ENCODE data around the gene ARL4C.

Gene ARL4C, protein sequence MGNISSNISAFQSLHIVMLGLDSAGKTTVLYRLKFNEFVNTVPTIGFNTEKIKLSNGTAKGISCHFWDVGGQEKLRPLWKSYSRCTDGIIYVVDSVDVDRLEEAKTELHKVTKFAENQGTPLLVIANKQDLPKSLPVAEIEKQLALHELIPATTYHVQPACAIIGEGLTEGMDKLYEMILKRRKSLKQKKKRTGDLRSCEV

DNA sequence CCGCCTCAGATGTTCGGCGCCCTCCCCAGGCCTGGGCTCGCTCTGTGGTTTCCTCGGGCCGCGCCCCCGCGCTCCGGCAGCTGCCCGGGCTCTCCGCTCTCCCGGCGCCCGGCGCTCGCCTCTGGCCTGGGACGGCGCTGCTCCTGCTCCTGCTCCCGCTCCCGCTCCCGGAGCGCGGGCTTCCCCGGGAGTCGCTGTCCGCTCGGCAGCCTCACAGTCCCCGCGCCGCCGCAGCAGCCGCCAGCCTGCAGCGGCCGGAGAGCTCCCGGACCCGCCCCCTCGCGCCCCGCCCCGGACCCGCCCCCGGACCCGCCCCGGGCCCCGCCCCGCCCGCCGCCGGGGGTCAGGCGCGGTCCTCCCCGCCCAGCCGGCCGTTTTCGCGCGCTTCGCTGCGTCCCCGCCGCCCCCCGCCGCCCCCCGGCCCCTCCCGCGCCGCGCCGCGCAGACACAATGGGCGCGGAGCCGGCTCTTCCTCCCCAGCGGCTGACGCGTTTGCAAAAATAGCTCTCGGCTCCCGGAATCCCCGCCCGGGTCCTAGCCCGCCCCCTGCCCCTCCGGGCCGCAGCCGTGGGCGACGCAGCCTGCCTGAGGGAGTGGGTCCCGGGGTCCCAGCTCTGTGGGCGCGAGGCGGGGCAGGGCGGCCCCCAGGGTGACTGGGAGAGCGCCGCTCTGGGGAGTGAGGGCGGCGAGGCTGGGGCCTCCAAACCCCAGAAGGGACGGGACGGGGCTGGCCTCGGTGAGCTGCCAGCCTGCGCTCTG, at the start of gene ARL4C:
Gene ARL4C, minus strand, starts transcription at position 247 of the 759 bp plus-strand sequence. CDS start 495 bp downstream, outside the sequence.
- Mint-ChIP-seq H3K36me3 (ENCODE audit: low read depth) (peaks cover 46% of the 10 kb centered on the region), H3K4me3 (peak within 1 kb of the TSS; percentile 99), H3K4me1 (ENCODE audit: low read depth) (peaks cover 35% of the 10 kb centered on the region), H3K27me3 (ENCODE audit: low read depth) (peaks cover 8% of the 10 kb centered on the region), H3K9me3 (no peaks in the 10 kb centered on the region), H3K27ac (peak within 1 kb of the TSS; percentile 99)

DNA sequence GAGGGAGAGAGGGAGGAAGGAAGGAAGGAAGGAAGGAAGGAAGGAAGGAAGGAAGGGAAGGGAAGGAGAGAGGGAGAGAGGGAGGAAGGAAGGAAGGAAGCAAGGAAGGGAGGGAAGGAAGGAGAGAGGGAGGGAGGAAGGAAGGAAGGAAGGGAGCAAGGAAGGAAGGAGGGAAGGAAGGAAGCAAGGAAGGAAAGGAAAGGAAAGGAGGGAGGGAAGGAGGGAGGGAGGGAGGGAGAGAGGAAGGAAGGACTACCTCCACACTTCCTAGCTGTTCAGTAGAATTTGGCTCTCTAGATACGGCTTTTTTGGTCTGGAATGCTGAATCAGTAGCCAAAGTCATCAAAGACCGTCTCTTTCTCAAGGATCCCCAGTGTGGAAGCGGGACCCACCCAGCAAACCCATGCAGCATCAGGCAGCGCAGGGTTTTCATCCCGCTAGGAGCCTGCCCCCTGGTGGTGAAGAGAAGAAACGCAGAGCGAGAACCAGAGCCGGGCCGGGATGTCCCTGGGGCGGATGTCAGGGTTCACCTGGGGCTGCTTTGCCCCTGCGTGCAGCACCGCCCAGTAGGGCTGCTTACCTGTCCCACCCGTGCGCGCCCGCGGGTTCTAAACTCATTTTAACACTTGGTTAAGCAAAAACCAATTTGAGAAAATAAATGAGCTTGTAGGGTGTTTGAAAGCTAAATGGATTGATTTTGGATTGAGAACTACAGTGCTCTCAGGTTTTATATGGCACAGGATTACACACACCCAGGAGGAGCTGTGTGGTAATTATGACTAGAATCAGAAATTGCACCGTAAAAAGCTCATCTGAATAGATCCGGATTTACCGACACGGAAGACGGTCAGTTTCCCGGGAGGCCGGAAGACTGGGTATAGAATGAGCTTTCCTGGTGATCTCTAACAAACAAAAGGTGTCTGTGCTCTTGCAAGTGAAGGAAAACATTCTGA, 48.1 kb upstream of the ARL4C start:
- H3K27me3 Mint-ChIP-seq (ENCODE audit: low read depth), result peaks cover 27% of the 10 kb centered on the region
- H3K27ac Mint-ChIP-seq, result no peak overlapping the region
- H3K4me1 Mint-ChIP-seq (ENCODE audit: low read depth), result peaks cover 5% of the 10 kb centered on the region
- no peaks in the 10 kb centered on the region for H3K9me3 Mint-ChIP-seq
- H3K4me3 Mint-ChIP-seq, result no peak overlapping the region
- H3K36me3 Mint-ChIP-seq (ENCODE audit: low read depth), result no peaks in the 10 kb centered on the region

DNA sequence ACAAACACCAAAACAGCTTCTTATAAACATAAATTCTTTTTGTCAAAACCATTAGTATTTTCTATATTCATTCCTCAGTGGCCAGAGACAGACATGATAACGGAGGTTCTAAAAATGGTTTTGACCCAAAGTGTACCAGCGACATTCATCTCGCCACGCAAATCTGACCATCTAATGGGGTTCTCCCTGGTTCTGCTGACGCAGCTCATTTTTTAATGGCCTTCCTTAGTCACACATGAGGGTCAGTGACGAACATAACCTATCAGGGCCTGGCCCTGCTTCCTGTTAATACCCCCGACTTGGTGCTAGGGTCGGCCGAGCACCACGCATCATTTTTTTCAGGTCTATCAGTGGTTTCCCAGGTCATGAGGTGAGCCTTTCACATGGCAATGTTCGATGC, 45.9 kb upstream of the ARL4C start:
- no peaks in the 10 kb centered on the region for H3K36me3 Mint-ChIP-seq (ENCODE audit: low read depth)

DNA sequence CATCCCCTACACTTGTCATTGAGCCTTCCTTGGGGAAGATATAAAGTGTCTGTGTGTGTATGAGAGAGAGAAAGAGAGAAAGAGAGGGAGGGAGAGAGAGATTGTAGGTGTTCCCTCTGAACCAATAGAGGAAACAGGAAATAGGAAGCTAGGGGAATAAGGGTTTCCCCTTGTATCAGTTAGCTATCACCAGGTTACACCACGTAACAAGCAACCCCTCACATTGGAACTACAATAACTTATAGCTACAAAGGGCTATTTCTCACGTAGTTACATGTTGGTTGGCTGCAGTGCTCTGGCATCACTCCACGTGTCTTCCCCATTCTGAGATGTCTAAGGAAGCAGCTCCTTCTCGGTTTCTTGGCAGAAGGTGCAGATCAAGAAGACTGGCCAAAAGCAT, 41.0 kb upstream of the ARL4C start:
- H3K4me1 Mint-ChIP-seq (ENCODE audit: low read depth), result no peaks in the 10 kb centered on the region
- H3K27ac Mint-ChIP-seq, result no peak overlapping the region
- no peak overlapping the region for H3K4me3 Mint-ChIP-seq
- no peaks in the 10 kb centered on the region for H3K9me3 Mint-ChIP-seq
- H3K27me3 Mint-ChIP-seq (ENCODE audit: low read depth), result peaks cover 5% of the 10 kb centered on the region
- H3K36me3 Mint-ChIP-seq (ENCODE audit: low read depth), result no peaks in the 10 kb centered on the region

More for the DNA sequence above, 45.9 kb upstream of the ARL4C start:
- Mint-ChIP-seq H3K27ac (no peak overlapping the region), H3K9me3 (no peaks in the 10 kb centered on the region), H3K4me3 (no peak overlapping the region), H3K27me3 (ENCODE audit: low read depth) (peaks cover 22% of the 10 kb centered on the region), H3K4me1 (ENCODE audit: low read depth) (peaks cover 5% of the 10 kb centered on the region)

DNA sequence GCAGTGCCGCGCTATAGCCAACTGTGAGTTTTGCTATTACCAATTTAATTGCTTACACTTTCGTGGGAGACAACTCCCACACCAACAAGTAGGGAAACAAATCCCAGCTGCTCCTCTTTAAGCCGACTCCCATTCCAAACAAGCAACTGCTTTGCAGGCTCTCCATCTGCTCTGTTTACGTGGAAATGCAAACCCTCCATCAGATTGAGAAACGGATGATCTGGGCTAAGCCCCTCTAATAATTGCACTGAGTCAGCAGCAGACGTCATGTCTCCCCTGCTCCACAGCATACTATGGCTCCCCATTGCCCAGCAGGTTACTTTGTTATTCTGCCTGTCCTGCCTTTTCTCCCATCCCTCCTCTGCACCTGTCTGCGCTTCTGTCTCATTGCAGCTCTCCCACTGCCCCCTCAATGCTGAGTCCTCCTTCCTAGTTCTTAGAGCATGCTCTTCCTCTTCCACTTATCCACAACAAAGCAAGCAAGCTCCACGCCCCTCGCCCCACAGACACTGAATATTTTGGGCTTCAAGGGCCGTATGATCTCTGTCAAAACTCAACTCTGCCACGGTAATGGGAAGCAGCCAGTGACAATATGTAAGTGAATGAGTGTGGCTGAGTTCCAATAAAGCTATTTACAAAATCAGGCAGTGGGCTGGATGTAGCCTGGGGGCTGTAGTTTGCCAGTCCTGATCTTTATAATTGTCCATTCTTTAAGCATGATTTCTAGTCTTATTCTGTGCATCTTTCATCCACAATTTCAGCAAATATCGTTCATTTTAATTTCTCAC, 39.5 kb upstream of the ARL4C start:
- Mint-ChIP-seq H3K4me3 (no peak overlapping the region), H3K36me3 (ENCODE audit: low read depth) (no peaks in the 10 kb centered on the region), H3K27ac (no peak overlapping the region), H3K27me3 (ENCODE audit: low read depth) (peaks cover 10% of the 10 kb centered on the region), H3K9me3 (no peaks in the 10 kb centered on the region), H3K4me1 (ENCODE audit: low read depth) (no peaks in the 10 kb centered on the region)

DNA sequence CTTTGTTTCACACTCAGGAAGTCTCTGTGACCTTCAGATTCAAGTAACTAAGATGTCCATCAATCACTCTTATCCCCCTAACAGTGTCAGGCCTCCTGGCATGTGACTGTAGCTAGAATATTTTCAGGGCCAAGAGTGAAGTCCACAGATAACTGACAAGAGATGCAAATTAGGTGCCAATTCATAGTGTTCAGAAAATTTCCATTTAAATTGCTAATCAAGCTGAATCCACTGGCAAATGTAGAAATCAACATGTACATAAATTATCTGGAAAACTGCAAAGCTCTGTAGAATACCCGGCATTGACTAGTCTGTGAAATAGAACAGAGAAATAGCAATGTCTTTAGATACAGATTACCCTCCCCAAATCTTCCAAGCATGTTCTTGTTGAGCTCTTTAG, 38.6 kb upstream of the ARL4C start:
- Mint-ChIP-seq H3K27ac (no peak overlapping the region), H3K9me3 (no peaks in the 10 kb centered on the region), H3K27me3 (ENCODE audit: low read depth) (peaks cover 13% of the 10 kb centered on the region), H3K4me1 (ENCODE audit: low read depth) (no peaks in the 10 kb centered on the region), H3K4me3 (no peak overlapping the region), H3K36me3 (ENCODE audit: low read depth) (no peaks in the 10 kb centered on the region)

DNA sequence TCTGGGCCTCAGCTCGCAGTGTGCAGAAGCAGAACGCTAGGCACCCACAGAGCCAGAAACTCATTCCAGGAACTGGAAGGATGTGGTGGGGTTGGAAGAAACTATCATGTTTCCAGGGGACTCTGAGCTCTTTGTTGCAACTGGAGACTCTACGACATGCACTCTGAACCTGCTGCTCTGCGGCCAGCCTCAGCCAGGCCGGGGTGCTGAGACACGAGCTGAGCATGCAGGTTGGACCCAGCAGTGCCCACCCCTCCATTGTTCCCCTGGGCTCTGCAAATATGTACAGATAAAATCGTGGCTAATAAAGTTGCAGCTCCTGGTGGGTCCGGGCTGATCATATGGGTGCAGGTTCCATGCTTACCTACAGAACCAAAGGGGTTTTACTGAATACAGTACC, 37.6 kb upstream of the ARL4C start:
- Mint-ChIP-seq H3K9me3 (no peaks in the 10 kb centered on the region), H3K4me1 (ENCODE audit: low read depth) (no peaks in the 10 kb centered on the region), H3K27ac (no peak overlapping the region), H3K4me3 (no peak overlapping the region), H3K36me3 (ENCODE audit: low read depth) (no peaks in the 10 kb centered on the region), H3K27me3 (ENCODE audit: low read depth) (peaks cover 13% of the 10 kb centered on the region)

DNA sequence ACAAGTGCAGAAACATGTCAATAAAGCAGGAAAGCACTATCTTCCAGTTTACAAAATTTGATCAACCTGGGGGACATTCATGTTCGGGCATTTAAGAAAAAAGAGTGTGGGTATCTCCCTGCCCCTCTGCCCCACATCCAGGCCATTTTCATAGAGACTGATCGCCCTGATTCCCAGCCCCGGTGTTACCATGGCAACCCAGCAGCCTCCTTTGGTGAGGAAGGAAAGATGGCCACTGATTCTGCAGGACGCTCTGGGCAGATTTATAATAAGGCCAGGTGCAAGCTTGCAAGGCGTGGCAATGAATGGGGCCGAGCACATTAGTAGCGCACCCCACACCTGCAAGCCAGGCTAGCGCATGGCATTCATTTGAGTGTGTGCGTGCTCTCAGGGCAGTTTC, 36.7 kb upstream of the ARL4C start:
- Mint-ChIP-seq H3K27me3 (ENCODE audit: low read depth) (peaks cover 18% of the 10 kb centered on the region), H3K4me1 (ENCODE audit: low read depth) (no peaks in the 10 kb centered on the region), H3K9me3 (no peaks in the 10 kb centered on the region), H3K36me3 (ENCODE audit: low read depth) (no peaks in the 10 kb centered on the region), H3K27ac (no peak overlapping the region), H3K4me3 (no peak overlapping the region)

DNA sequence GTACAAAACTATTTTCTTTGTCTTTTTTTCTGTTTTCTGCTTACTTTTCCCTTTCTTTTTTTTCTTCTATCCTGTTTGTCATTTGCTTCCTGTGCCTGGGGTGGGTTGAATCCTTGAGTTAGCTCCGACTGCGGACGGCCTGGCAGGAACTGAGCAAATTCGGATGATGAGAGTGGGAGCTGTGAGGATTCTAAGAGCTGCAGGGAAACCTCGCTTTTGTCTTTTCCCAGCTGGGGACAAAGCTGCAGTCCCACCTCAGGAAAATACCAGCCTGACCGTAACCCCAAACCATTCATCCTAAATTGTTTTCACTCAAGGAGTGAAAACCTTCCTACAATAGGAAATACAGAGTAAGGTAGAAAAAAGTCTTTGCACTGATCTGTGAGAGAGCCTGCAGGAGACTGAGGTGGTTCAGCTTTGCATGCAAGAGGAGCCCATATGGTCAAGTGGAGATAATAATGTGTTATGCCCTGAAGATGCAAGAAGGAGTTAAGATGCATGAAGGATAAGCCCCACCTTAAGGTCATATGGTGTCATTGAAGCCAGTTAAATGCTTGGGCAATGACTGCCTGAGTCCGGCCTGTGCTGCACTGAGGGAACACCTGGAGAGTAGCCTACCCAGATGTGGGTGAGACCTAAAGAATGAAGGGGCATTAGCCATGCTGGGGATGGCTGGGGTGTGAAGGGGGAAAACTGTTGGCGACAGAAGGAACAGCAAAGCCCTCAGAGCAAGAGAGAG, 31.7 kb upstream of the ARL4C start:
- Mint-ChIP-seq H3K27me3 (ENCODE audit: low read depth) (peaks cover 24% of the 10 kb centered on the region), H3K9me3 (peaks cover 3% of the 10 kb centered on the region), H3K27ac (no peak overlapping the region), H3K4me3 (no peak overlapping the region), H3K36me3 (ENCODE audit: low read depth) (no peaks in the 10 kb centered on the region), H3K4me1 (ENCODE audit: low read depth) (no peaks in the 10 kb centered on the region)

DNA sequence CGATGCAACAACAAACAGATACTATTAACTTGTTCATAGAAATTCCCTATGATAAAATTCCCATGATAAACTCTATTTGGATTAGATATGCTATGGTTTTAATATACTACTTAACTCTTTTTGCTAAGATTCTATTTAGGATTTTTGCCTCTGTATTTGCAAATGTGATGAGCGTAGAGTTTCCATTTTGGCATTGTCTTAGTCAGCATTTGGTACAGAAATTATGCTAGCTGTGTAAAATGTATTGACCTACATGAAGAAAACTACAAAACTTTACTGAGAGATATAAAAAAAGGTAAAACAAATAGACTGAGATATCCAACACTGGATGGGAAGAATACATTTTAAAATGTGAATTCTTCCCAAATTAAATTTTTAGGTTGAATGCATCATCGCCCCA, 29.8 kb upstream of the ARL4C start:
- Mint-ChIP-seq H3K36me3 (ENCODE audit: low read depth) (no peaks in the 10 kb centered on the region), H3K4me1 (ENCODE audit: low read depth) (no peaks in the 10 kb centered on the region), H3K4me3 (no peak overlapping the region), H3K27ac (no peak overlapping the region), H3K27me3 (ENCODE audit: low read depth) (peaks cover 15% of the 10 kb centered on the region), H3K9me3 (peaks cover 3% of the 10 kb centered on the region)

DNA sequence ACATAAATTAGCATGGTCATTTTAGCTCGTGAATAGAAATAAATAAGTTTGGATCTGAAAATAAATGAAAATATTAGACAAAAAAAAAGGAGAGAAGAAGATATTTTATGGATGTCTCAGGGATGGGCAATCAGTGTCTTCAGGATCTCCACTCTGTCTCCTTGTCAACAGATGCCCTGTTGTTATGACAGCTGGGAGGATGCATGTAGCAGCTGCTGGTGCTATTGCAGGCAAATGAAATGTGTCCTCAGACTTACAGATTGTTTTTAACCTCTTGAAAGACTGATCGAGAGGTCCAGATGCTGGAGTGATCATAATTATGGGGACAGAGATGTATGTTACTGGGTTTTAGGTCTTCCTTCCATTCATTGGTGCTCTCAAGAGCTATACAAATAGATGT, 24.7 kb upstream of the ARL4C start:
- H3K4me1 Mint-ChIP-seq (ENCODE audit: low read depth), result no peaks in the 10 kb centered on the region
- H3K9me3 Mint-ChIP-seq, result peaks cover 2% of the 10 kb centered on the region
- no peak overlapping the region for H3K4me3 Mint-ChIP-seq
- peaks cover 6% of the 10 kb centered on the region for H3K27me3 Mint-ChIP-seq (ENCODE audit: low read depth)
- no peaks in the 10 kb centered on the region for H3K36me3 Mint-ChIP-seq (ENCODE audit: low read depth)
- no peak overlapping the region for H3K27ac Mint-ChIP-seq

DNA sequence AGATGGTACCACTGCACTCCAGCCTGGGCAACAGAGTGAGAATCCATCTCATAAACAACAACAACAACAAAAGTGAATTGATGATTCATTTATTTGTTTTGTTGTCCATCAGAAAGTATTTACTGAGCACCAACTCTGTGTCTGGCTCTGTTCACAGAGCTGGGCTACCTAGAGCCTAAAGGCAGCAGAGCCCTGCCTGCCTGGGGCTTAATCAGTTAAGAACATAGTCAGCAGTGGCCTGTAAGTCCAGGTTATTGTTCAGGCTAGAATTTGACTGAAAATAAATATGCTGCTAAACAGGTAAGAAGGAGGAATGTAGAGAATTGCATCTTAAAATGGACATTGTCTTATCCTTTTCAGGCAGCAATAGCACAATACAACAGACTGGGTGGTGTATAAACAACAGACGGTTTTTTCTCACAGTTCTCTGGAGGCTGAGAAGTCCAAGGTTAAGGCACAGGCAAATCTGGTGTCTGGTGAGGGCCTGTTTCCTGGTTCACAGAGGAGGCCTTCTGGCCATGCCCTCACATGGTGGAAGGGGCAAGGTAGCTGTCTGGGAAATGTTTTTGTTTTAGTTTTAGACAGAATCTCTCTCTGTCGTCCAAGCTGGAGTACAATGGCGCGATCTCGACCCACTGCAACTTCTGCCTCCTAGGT, 22.2 kb upstream of the ARL4C start:
- no peak overlapping the region for H3K4me3 Mint-ChIP-seq
- no peaks in the 10 kb centered on the region for H3K9me3 Mint-ChIP-seq
- H3K36me3 Mint-ChIP-seq (ENCODE audit: low read depth), result no peaks in the 10 kb centered on the region
- no peak overlapping the region for H3K27ac Mint-ChIP-seq
- H3K4me1 Mint-ChIP-seq (ENCODE audit: low read depth), result no peaks in the 10 kb centered on the region
- peaks cover 3% of the 10 kb centered on the region for H3K27me3 Mint-ChIP-seq (ENCODE audit: low read depth)

DNA sequence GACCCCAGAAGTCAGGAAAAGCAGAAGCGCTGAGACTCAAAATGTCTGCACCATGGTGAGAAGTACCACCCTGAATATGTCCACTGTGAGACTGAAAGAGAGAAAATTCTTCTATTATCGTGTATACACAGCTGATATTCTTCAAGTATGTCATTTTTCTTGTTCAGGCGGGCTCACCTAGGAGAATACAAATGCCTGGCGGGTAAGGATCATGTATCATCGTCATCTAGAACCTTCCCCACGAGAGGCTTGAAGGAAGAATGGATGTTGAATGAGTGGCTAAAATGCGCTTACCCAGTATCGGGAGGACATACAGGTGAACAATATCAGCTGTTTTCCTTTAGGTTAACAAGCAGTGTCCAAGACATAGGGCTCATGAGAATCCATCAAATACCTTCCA, 21.1 kb upstream of the ARL4C start:
- H3K27me3 Mint-ChIP-seq (ENCODE audit: low read depth), result peaks cover 3% of the 10 kb centered on the region
- no peak overlapping the region for H3K27ac Mint-ChIP-seq
- no peaks in the 10 kb centered on the region for H3K4me1 Mint-ChIP-seq (ENCODE audit: low read depth)
- no peaks in the 10 kb centered on the region for H3K36me3 Mint-ChIP-seq (ENCODE audit: low read depth)
- H3K4me3 Mint-ChIP-seq, result no peak overlapping the region
- H3K9me3 Mint-ChIP-seq, result no peaks in the 10 kb centered on the region
